WTC11 (cell line): Measurements from ENCODE around the gene SLC7A14. TPM values are rescaled to one million over a fixed set of nuclear protein-coding genes. Genes with fewer than 3 reads are reported as not detected.
A peak's percentile ranks its signal among the peaks of the same experiment; 100 is the strongest.

Experiments
- ATAC-seq: fragments of 200-7000 bp; cut with Tn5 transposase; 2 replicates; pipeline ENCODE4 v1.10.0; 2021; ENCODE audit warnings: mild to moderate bottlenecking, moderate library complexity
- CTCF ChIA-PET: fragments of 300-600 bp; sonication (Branson Sonifier 250); formaldehyde crosslinking; loops from one replicate; lab custom pipeline; 2021; ENCODE audit warnings: antibody characterized with exemption; lab: Charles Lee
- POLR2A ChIA-PET: fragments of 350-600 bp; sonication (Branson Sonifier 250); formaldehyde crosslinking; loops from one replicate; lab custom pipeline; 2021; ENCODE audit warnings: antibody characterized with exemption; lab: Charles Lee
- DNase-seq: peaks from one replicate; pipeline ENCODE4 v3.0.0; 2021; ENCODE audit warnings: low spot score
- H3K27ac Mint-ChIP-seq: 2 replicates; pipeline ENCODE4 v1.8.0; 2021; ENCODE audit warnings: mixed read lengths
- H3K27me3 Mint-ChIP-seq: 2 replicates; pipeline ENCODE4 v1.8.0; 2021; ENCODE audit warnings: low read depth, mild to moderate bottlenecking, moderate library complexity, mixed read lengths
- H3K36me3 Mint-ChIP-seq: 2 replicates; pipeline ENCODE4 v1.8.0; 2021; ENCODE audit warnings: mixed read lengths
- H3K4me1 Mint-ChIP-seq: 2 replicates; pipeline ENCODE4 v1.8.0; 2022; ENCODE audit warnings: mixed read lengths
- H3K4me3 Mint-ChIP-seq: 2 replicates; pipeline ENCODE4 v1.8.0; 2021; ENCODE audit warnings: mild to moderate bottlenecking, moderate library complexity, mixed read lengths
- H3K9me3 Mint-ChIP-seq: 2 replicates; pipeline ENCODE4 v1.8.0; 2021; ENCODE audit warnings: mixed read lengths
- CREM ChIP-seq: sonication (generic); formaldehyde crosslinking; IDR thresholded peaks from 2 replicates; pipeline ENCODE4 v1.8.1; 2022; ENCODE audit warnings: mild to moderate bottlenecking, missing genetic modification reagents, moderate library complexity
- ELF4 ChIP-seq: sonication (generic); formaldehyde crosslinking; IDR thresholded peaks from 2 replicates; pipeline ENCODE4 v1.8.1; 2022; ENCODE audit warnings: low read depth, mild to moderate bottlenecking, moderate library complexity, missing genetic modification reagents
- ERG ChIP-seq: fragments of 250-450 bp; sonication (Bioruptor Pico); IDR thresholded peaks from 2 replicates; pipeline ENCODE4 v1.8.0; 2021; ENCODE audit warnings: mild to moderate bottlenecking
- GRHL2 ChIP-seq: fragments of 250-450 bp; sonication (Bioruptor Pico); IDR thresholded peaks from 2 replicates; pipeline ENCODE4 v1.8.0; 2022; ENCODE audit warnings: mild to moderate bottlenecking, moderate library complexity; ENCODE audit not compliant: insufficient replicate concordance, severe bottlenecking
- IRF2 ChIP-seq: sonication (generic); formaldehyde crosslinking; IDR thresholded peaks from 2 replicates; pipeline ENCODE4 v1.8.0; 2022; ENCODE audit warnings: low read depth, missing genetic modification reagents, borderline replicate concordance
- MLX ChIP-seq: sonication (generic); formaldehyde crosslinking; IDR thresholded peaks from 2 replicates; pipeline ENCODE4 v1.8.1; 2023; ENCODE audit warnings: mild to moderate bottlenecking, missing genetic modification reagents, moderate library complexity
- MYBL2 ChIP-seq: sonication (generic); formaldehyde crosslinking; IDR thresholded peaks from 2 replicates; pipeline ENCODE4 v1.8.1; 2023; ENCODE audit warnings: mild to moderate bottlenecking, moderate library complexity, missing genetic modification reagents
- PREB ChIP-seq: sonication (generic); formaldehyde crosslinking; IDR thresholded peaks from 2 replicates; pipeline ENCODE4 v1.8.1; 2022; ENCODE audit warnings: mild to moderate bottlenecking, missing genetic modification reagents, moderate library complexity, borderline replicate concordance
- RELA ChIP-seq: sonication (generic); formaldehyde crosslinking; IDR thresholded peaks from 2 replicates; pipeline ENCODE4 v1.8.1; 2022; ENCODE audit warnings: missing genetic modification reagents, mild to moderate bottlenecking, borderline replicate concordance
- RORB ChIP-seq: fragments of 250-450 bp; sonication (Bioruptor Pico); IDR thresholded peaks from 2 replicates; pipeline ENCODE4 v1.9.0; 2021; ENCODE audit warnings: mild to moderate bottlenecking
- TEAD4 ChIP-seq: sonication (generic); formaldehyde crosslinking; IDR thresholded peaks from 2 replicates; pipeline ENCODE4 v1.8.0; 2022; ENCODE audit warnings: mild to moderate bottlenecking, missing genetic modification reagents
- TP53 ChIP-seq: sonication (generic); formaldehyde crosslinking; IDR thresholded peaks from 2 replicates; pipeline ENCODE4 v1.8.1; 2023; ENCODE audit warnings: mild to moderate bottlenecking, missing genetic modification reagents
- USF2 ChIP-seq: sonication (generic); formaldehyde crosslinking; IDR thresholded peaks from 2 replicates; pipeline ENCODE4 v1.8.1; 2023; ENCODE audit warnings: mild to moderate bottlenecking, missing genetic modification reagents, moderate library complexity
- ZNF138 ChIP-seq: sonication (generic); formaldehyde crosslinking; conservative IDR thresholded peaks from 2 replicates; pipeline ENCODE4 v1.8.1; 2022; ENCODE audit warnings: mild to moderate bottlenecking, moderate library complexity, missing genetic modification reagents
- ZNF317 ChIP-seq: sonication (generic); formaldehyde crosslinking; IDR thresholded peaks from 2 replicates; pipeline ENCODE4 v1.8.1; 2023; ENCODE audit warnings: low read depth, mild to moderate bottlenecking, moderate library complexity, missing genetic modification reagents, borderline replicate concordance
- ZNF423 ChIP-seq: fragments of 250-450 bp; sonication (Bioruptor Pico); IDR thresholded peaks from 2 replicates; pipeline ENCODE4 v2.1.2; 2022; ENCODE audit warnings: mild to moderate bottlenecking, moderate library complexity
- ZNF425 ChIP-seq: fragments of 250-450 bp; sonication (Bioruptor Pico); conservative IDR thresholded peaks from 2 replicates; pipeline ENCODE4 v1.9.0; 2021; ENCODE audit warnings: mild to moderate bottlenecking
- ZNF532 ChIP-seq: fragments of 250-450 bp; sonication (Bioruptor Pico); IDR thresholded peaks from 2 replicates; pipeline ENCODE4 v1.9.0; 2021; ENCODE audit warnings: mild to moderate bottlenecking, borderline replicate concordance
- total RNA-seq: library from RNA; stranded (reverse); gene quantifications from 3 replicates; pipeline ENCODE4 v1.2.3, GENCODE V29; 2021

SLC7A14 gene
- total RNA-seq, 1 experiment from 2014 or later: 0.68 TPM

GRCh38 chr3:170443457-170443856 lies 142.4 kb downstream of the SLC7A14 start (continued):
- no peak for TF ChIP-seq PREB

GRCh38 chr3:170442947-170443346 lies 142.9 kb downstream of the SLC7A14 start:
- H3K4me1 Mint-ChIP-seq: peaks cover 2% of the 10 kb centered on the region
- H3K27me3 Mint-ChIP-seq: no peaks in the 10 kb centered on the region; the same call in 1 of the 2 replicates
- H3K36me3 Mint-ChIP-seq: no peaks in the 10 kb centered on the region
- no peak overlapping the region for H3K4me3 Mint-ChIP-seq
- DNase-seq (no peak), ATAC-seq (no peak)
- H3K9me3 Mint-ChIP-seq: peaks cover 3% of the 10 kb centered on the region; the same call in 1 of the 2 replicates
- TF ChIP-seq ERG (CRISPR knock-in tag): no peak
- TF ChIP-seq USF2: peak; percentile 43; the same call in 1 of the 2 replicates
- ChIA-PET CTCF (interaction anchor here (0.7 to 2.0 kb wide), 3 partner anchors 12 to 60 kb away, joined by 4 to 6 read pairs (median 4); no protein-coding TSS in a partner anchor), POLR2A (no interaction called here)
- no peak overlapping the region for H3K27ac Mint-ChIP-seq

GRCh38 chr3:170441412-170441811 lies 144.5 kb downstream of the SLC7A14 start:
- no peaks in the 10 kb centered on the region; the same call in 1 of the 2 replicates for H3K27me3 Mint-ChIP-seq
- ChIA-PET CTCF (no interaction called here), POLR2A (no interaction called here)
- ATAC-seq (no peak), DNase-seq (no peak)
- H3K27ac Mint-ChIP-seq: no peak overlapping the region
- no peak overlapping the region for H3K4me3 Mint-ChIP-seq
- peaks cover 10% of the 10 kb centered on the region for H3K4me1 Mint-ChIP-seq
- no peak for TF ChIP-seq ZNF317 (CRISPR knock-in tag)
- TF ChIP-seq IRF2: no peak
- no peak for TF ChIP-seq ZNF423 (CRISPR knock-in tag)
- no peak for TF ChIP-seq ZNF138
- TF ChIP-seq RORB: no peak
- TF ChIP-seq RELA: no peak
- TF ChIP-seq GRHL2 (CRISPR knock-in tag): no peak
- no peak for TF ChIP-seq MYBL2
- no peak for TF ChIP-seq MLX (CRISPR knock-in tag)
- TF ChIP-seq TEAD4: no peak
- no peak for TF ChIP-seq CREM (CRISPR knock-in tag)
- no peak for TF ChIP-seq ELF4
- no peak for TF ChIP-seq ZNF532
- TF ChIP-seq TP53 (CRISPR knock-in tag): no peak
- no peak for TF ChIP-seq ZNF425 (CRISPR knock-in tag)
- no peaks in the 10 kb centered on the region for H3K36me3 Mint-ChIP-seq
- H3K9me3 Mint-ChIP-seq: peaks cover 3% of the 10 kb centered on the region; the same call in 1 of the 2 replicates
